ENCODE data around the gene NLRP6. TPM values are rescaled to one million over a fixed set of nuclear protein-coding genes. Genes with fewer than 3 reads are reported as not detected.

Gene NLRP6
- polyA plus RNA-seq, 2 of the 4 experiments (the other 2 are of a cell fraction): 0.03 TPM; not detected in 1

DNA sequence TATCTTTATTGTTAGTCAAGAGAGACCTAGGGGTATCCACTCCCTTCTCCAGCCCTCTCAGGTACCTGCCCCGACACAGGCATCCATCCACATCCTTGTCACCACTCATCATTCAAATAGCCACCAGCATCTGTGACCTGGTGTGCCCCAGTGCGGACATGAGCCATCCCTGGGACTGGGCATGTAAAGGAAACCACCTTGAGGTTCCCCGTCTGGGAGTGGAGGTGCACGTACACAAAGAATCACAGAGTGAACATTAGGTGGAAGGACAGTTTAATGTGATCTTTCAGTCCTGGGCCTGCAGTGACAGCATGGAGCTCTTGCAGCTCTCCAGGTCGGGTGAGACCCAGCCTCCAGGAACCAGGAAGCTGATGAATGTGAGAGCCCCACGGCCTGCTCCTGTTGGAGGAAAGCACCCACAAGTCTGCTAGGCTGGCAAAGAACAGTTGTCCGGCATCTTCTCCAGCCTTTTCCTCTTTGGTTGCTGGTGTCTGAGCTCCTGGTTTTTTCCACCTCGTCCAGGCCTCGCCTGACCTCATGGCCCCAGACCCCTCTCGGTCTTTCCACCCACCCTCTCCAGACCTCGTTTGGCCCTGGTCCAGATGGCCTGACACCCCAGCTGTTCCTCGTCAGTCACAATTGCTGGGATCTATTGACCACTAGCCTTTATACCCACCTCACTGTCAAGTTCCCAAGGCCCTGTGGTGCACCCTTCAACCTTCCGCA lies 24.9 kb upstream of the NLRP6 start:
- ATAC-seq (no peak), FAIRE-seq (no peak), DNase-seq (ENCODE audit: low read depth in 1 of 2, low spot score in 1 of 2) (no peak)
- 85% methylated on average over 13 of the region's 13 CpGs for WGBS (ENCODE audit: missing lambda C conversion rate)
- CTCF ChIA-PET: interaction anchor here (0.8 to 5.6 kb wide), 5 partner anchors 8 to 102 kb away, joined by 3 to 40 read pairs (median 5); no protein-coding TSS in a partner anchor
- POLR2A ChIA-PET: no interaction called here
- Histone ChIP-seq H3K27ac (no peak overlapping the region), H3K4me1 (no peaks in the 10 kb centered on the region), H3K4me3 (no peak overlapping the region), H3K4me2 (no peak overlapping the region), H3K9me3 (no peaks in the 10 kb centered on the region)
- no peak for TF ChIP-seq MAFK (IDR thresholded peaks at IDR 0.05; ENCODE audit: partially characterized antibody)
- TF ChIP-seq NR3C1 (IDR thresholded peaks at IDR 0.05): no peak
- TF ChIP-seq CHD2 (IDR thresholded peaks at IDR 0.05; ENCODE audit: low read length, partially characterized antibody): no peak
- TF ChIP-seq BCL3 (IDR thresholded peaks at IDR 0.05): no peak
- no peak for TF ChIP-seq PBX3 (IDR thresholded peaks at IDR 0.05)
- TF ChIP-seq FOXS1 (CRISPR knock-in tag; IDR thresholded peaks at IDR 0.05): no peak
- TF ChIP-seq RCOR1 (IDR thresholded peaks at IDR 0.05; ENCODE audit: low read depth, low read length): no peak
- no peak for TF ChIP-seq POLR2AphosphoS2 (conservative IDR thresholded peaks at IDR 0.05; ENCODE audit: low read length)
- no peak for TF ChIP-seq KDM1A (IDR thresholded peaks at IDR 0.05; ENCODE audit: low read depth)
- TF ChIP-seq CBX8 (IDR thresholded peaks at IDR 0.05): no peak
- TF ChIP-seq JUNB (IDR thresholded peaks at IDR 0.05): no peak

- no peak overlapping the region for H3K4me3 ChIP-seq
- WGBS (ENCODE audit: missing lambda C conversion rate): 84% methylated on average over 5 of the region's 5 CpGs
- H3K27ac ChIP-seq: no peak overlapping the region
- DNase-seq (ENCODE audit: low read depth in 1 of 2, low spot score in 1 of 2) (no peak), FAIRE-seq (no peak), ATAC-seq (no peak)
- H3K9me3 ChIP-seq: no peaks in the 10 kb centered on the region
- H3K4me2 ChIP-seq: no peak overlapping the region
- ChIA-PET CTCF (interaction anchor here (0.8 to 1.5 kb wide), 4 partner anchors 13 to 101 kb away, joined by 3 to 5 read pairs (median 3); no protein-coding TSS in a partner anchor), POLR2A (no interaction called here)
- TF ChIP-seq CEBPB (IDR thresholded peaks at IDR 0.05) (no peak), ZC3H11A (IDR thresholded peaks at IDR 0.05) (no peak), MAX (IDR thresholded peaks at IDR 0.05) (no peak), HDAC2 (IDR thresholded peaks at IDR 0.05) (no peak), ZNF302 (CRISPR knock-in tag; IDR thresholded peaks at IDR 0.05) (no peak), HOXB5 (CRISPR knock-in tag; IDR thresholded peaks at IDR 0.05) (no peak), FOXS1 (CRISPR knock-in tag; IDR thresholded peaks at IDR 0.05) (no peak), CBX8 (IDR thresholded peaks at IDR 0.05) (no peak), SREBF2 (IDR thresholded peaks at IDR 0.05) (no peak)
- no peaks in the 10 kb centered on the region for H3K4me1 ChIP-seq
These were observed 24.3 kb upstream of the NLRP6 start for GRCh38 chr11:253886-254270.

DNA sequence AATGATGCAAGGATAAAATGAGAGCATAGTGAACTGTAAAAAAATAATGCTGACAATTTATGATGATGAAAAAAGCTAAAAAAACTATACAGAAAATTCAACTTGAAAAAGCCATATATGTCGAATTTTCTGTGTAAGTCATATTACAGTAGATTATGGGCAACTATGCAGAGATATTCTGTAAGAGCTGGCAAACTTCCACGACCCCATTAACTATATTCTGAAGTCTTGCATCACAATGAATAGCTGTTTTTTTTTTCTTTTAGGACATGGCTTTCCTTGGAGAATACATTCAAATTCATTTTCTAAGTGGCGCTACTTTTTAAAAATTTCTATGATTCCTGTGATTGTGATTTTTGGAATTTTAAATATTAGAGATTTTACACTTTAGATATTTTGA lies 23.0 kb upstream of the NLRP6 start:
- no peak overlapping the region for H3K4me3 ChIP-seq
- DNase-seq (ENCODE audit: low read depth in 1 of 2, low spot score in 1 of 2) (no peak), FAIRE-seq (no peak), ATAC-seq (no peak)
- 37% methylated on average over 3 of the region's 3 CpGs for WGBS (ENCODE audit: missing lambda C conversion rate)
- H3K9me3 ChIP-seq: no peaks in the 10 kb centered on the region
- CTCF ChIA-PET: interaction anchor here (1.2 kb wide), 1 partner anchor 50 kb away, joined by 3 read pairs; no protein-coding TSS in a partner anchor
- H3K4me2 ChIP-seq: no peak overlapping the region
- no peak for TF ChIP-seq HES2 (IDR thresholded peaks at IDR 0.05)
- TF ChIP-seq CHD4 (IDR thresholded peaks at IDR 0.05; ENCODE audit: borderline replicate concordance): no peak
- TF ChIP-seq, protein P1, sequence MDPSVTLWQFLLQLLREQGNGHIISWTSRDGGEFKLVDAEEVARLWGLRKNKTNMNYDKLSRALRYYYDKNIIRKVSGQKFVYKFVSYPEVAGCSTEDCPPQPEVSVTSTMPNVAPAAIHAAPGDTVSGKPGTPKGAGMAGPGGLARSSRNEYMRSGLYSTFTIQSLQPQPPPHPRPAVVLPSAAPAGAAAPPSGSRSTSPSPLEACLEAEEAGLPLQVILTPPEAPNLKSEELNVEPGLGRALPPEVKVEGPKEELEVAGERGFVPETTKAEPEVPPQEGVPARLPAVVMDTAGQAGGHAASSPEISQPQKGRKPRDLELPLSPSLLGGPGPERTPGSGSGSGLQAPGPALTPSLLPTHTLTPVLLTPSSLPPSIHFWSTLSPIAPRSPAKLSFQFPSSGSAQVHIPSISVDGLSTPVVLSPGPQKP (IDR thresholded peaks at IDR 0.05; ENCODE audit: low read depth, low read length): no peak
- H3K27ac ChIP-seq: no peak overlapping the region
- POLR2A ChIA-PET: interaction anchor here (0.9 kb wide), 1 partner anchor 9 kb away, joined by 3 read pairs; no protein-coding TSS in a partner anchor
- H3K4me1 ChIP-seq: no peaks in the 10 kb centered on the region

All from A549 (cell line).